ENCODE measurements around the gene FGF22.
"Not testable (repeated sequence)": the region's sequence is repeated elsewhere in the genome, so short reads cannot be mapped to it uniquely, and the experiment has no call there.

FGF22 gene

DNA sequence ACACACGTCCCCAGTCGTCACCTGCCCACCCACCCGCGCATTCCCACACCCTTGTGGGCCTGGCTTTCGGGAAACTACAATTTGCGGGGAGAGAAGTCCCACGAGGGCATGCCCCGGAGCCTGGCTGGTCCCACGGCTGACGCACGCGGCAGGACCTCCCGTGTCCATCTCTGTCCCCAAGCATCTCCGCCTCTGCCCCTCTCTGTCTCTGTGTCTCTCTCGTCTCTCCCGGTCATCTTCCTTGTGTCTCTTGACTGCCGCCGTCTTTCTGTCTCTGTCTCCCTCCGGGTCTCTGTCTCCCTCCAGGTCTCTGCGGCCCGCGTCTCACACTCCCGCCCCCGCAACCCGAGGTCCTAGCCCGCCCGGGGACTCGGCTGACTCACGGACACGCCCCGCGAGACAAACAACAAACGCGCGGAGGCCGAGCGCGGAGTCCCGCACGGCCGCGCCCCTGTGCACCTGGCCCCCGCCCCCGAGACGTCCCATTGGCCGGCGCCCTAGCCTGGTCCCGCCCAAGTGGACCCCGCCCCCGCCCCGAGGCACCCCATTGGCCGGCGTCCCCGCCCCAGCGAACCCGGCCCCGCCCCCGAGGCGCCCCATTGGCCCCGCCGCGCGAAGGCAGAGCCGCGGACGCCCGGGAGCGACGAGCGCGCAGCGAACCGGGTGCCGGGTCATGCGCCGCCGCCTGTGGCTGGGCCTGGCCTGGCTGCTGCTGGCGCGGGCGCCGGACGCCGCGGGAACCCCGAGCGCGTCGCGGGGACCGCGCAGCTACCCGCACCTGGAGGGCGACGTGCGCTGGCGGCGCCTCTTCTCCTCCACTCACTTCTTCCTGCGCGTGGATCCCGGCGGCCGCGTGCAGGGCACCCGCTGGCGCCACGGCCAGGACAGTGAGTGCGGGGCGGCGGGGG is at the start of gene FGF22:
FGF22 (plus strand) TSS at position 627 of the 908 bp plus-strand sequence; CDS start at position 674, 47 bp downstream.
- DNase-seq (ENCODE audit: low spot score), result peak; percentile 98

DNA sequence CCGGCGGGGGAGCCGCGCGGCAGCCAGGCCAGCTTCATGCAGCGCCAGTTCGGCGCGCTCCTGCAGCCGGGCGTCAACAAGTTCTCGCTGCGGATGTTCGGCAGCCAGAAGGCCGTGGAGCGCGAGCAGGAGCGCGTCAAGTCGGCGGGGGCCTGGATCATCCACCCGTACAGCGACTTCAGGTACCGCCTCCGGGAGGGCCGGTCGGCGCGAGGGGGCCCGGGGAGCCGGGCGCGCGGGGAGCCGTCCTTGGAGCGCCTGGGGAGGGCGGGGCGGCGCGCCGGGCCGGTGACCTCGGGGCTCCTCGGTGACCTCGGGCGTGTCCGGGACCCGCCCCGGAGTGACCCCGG is 49.3 kb upstream of the FGF22 start:
- no peak for DNase-seq (ENCODE audit: low spot score)

DNA sequence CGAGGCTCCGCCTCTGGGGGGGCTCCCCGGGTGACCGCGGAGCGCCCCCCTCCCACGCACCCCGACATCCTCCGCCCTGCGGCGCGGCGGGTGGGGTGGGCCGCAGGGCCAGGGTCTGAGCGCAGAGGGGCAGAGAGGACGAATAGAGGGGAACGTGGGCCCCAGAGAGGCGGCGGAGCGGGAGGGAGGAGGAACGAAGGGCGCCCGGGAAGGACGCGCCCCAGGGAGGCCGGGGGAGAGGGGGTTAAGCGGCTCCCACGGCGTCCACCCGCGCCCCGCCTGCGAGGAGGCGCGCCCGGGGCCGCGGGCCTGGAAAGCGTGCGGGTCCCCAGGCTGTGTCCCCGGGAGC is 49.0 kb upstream of the FGF22 start:
- no peak for DNase-seq (ENCODE audit: low spot score)

DNA sequence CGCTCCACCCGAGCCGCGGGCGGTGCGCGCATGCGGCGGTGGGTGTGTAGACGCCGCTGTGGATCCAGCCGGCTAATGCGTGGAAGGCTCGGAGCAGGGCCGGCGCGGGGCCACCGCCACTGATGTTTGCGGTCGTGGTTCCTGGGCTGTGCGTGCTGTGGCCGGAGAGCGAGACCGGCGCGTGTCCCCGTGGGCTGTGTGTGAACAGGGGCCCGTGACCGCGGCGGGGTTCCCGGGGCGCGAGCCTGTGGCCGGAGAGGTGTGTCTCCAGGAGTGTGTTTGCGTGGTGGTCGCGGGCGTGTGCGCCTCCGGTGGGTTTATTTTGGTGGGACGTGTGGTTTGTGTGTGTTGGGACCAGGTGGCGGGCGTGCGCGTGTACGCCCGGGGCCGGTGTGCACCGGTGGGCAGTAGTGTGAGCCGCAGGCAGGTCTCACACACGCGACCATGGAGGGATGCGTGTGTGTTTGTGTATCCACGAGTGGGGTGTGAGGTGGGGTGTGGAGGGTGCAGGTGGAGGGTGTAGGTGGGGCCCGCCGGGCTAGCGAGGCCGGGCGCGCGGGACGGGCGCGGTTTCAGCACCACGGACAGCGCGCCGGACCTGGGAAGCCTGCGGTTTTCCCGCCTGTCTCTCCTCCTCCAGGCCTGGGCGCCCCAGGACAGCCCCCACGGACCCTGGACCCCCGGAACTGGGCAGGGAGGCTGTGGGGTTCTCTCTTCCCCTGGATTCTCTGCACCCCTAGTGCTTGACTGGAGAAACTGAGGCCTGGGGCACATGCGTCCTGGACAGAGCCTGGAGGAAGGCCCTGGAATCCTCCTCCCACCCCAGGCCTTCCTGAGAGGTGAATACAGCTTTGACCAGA is 48.4 kb upstream of the FGF22 start:
- DNase-seq (ENCODE audit: low spot score), result no peak

DNA sequence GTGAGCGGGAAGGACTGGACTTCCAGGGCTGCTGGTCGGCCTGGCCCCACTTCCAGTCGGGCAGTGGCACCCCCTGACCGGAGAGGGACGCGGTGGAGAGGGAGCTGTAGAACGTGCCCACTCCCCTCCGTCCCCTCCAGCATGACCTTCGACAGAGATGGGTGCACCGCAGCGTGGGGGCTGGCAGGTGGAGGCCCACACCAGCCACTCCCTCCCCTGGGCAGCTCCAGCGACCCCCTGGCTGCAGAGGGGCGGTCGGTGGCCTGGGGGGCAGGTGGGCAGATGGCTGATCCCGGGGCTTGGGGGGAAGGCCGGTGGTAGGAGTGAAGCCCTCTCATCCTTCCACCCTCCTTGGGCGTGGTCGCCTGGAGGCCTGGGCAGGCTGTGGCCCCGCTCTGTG is 47.6 kb upstream of the FGF22 start:
- DNase-seq (ENCODE audit: low spot score), result no peak

DNA sequence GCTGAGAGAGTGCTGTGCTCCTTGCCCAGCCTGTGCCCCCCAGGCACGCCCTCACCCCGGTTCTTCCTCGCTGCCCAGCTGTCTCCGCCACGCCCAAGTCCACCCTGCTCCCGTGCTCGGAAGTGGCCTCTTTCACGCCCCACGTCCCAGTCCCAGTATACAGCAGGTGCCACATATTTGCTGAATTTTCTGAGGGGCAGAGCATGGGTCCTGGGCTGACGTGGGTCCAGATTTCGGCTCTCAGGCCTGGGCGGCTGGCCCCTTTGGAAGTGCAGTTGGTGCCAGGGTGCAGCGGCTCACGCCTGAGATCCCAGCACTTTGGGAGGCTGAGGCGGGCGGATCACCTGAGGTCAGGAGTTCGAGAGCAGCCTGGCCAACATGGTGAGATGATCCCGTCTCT is 46.6 kb upstream of the FGF22 start:
- no peak for DNase-seq (ENCODE audit: low spot score)

DNA sequence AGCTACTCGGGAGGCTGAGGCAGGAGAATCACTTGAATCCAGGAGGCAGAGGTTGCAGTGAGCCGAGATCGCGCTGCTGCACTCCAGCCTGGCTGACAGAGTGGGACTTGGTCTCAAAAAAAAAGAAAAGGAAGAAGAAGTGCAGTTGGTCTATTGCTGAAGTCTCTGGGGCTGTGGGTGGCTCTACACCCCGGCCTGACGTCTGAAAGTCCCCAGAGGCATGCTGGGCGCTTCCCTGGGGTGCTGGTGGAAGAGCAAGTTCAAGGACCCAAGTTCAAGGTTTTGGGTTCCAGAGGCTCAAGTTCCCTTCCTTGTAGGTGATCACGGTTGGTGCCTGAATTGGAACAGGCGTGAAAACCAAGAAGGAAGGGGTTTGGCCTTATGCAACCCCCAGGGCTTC is 46.2 kb upstream of the FGF22 start:
- no peak for DNase-seq (ENCODE audit: low spot score)

DNA sequence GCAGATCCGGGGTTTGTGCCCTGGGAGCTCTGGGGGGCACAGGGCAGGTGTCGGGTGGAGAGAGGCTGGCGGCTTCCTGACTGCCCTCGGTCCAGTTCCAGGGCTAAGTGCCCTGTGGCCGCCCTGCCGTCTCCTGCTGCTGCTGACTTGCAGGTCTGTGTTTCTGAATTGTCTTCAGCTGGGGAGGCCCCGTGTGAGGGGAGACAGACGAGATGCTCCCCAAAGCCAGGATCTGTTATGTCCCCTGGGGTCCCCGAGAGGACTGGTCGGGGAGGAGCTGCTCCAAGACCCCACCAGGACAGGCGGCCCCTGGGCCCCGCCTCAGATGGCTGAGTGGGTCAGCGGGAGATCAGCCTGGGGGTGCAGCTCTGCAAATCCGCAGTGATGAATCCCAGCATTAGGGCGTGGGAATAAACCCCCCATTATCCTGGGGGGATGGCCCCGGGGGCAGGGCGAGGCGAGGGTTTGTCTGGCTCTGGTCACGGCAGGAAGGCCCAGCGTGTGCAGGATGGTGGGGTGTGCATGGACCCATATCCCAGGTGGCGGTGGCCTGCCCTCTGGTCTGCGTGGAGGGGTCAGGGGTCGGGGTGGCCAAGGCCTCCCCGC is 45.3 kb upstream of the FGF22 start:
- DNase-seq (ENCODE audit: low spot score), result no peak

DNA sequence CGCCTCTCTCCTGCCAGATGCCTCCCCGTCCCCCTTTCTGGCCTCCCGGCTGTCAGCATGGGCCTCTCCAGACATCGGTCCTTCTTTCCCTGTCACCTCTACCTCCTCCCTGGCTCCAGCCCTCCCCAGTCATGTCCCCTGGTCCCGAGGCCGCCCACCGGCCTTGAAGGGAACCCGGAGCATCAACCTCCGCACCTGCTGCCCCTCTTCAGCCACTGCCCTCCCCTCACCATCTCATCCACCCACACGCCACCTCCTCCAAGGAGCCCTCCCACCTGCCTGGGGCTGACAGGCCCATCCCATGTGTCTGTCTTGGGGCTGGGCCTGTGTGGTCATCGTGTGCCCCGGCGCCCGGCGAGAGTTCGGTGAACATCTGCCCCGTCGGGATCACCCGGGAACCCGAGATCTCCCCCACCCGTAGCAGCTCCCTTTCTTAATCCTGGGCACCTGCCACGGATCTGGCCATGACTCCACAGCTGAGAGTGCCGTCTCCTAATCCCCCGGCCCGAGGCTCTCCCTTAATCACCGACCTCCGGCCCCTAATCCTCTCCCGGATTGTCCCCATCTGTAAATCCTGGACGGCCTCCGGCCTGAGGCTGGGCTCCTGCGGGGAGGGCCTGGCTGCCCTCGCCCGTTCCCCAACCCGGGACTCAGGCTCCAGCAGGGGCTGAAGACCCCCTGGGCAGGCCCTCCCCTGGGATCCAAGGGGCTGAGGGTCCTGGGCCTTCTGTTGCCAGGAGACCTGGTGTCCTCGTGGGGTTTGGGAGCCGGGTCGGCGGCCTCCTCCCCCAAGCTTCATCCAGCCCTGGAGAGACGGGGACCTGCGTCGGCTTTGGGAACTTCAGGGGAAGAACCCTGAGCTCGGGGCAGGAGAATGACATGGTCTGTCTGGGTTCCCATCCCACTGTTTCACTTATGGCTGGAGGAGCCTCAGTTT is 44.1 kb upstream of the FGF22 start:
- no peak for DNase-seq (ENCODE audit: low spot score)

DNA sequence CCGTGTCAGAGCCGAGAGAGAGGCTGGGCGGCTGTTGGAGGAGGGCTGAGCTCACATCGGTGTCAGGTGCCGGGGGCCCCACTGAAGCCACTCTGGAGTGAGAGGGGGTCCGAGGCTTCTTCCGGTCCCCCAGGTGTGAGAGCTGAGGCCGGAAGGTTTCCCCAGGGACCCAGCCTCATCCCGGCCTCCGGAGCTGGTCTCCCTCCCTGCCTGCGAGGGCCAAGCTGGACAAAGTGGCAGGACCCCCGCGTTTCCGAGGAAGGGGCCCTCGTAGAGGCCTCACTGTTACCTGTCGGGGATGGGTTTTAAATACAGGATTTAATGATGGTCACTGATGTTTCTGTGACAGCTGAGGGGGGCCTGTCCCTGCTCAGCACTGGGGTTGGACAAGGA is 43.4 kb upstream of the FGF22 start:
- no peak for DNase-seq (ENCODE audit: low spot score)

DNA sequence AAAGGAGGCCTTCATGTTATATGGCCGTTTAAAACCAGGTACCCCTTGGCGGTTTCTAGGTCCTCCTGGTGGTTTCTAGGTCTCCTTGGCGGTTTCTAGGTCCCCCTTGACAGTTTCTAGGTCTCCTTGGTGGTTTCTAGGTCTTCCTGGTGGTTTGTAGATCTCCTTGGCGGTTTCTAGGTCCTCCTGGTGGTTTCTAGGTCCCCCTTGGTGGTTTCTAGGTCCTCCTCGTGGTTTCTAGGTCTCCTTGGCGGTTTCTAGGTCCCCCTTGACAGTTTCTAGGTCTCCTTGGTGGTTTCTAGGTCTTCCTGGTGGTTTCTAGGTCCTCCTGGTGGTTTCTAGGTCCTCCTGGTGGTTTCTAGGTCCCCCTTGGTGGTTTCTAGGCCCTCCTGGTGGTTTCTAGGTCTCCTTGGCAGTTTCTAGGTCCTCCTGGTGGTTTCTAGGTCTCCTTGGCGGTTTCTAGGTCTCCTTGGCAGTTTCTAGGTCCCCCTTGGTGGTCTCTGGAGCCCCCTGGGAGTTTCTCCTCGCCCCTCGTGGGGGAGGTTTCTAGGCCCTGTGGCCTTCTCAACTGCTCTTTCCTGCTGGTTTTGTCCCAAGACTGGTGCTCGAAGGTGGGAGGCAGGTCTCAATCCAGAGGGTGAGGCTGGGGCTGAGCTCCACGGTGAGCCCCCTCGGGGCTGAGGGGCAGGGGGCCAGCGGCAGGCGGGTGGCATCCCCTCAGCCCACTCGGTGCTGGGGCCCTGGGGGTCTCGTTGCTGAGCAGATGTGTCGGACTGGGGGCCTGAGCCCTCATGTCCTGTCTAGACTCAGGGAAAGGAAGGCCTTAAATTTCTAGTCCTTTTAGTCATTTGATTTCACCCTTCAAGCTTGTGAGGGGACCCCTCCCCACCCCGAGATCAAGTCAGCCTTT is 42.0 kb upstream of the FGF22 start:
- no peak for DNase-seq (ENCODE audit: low spot score)

DNA sequence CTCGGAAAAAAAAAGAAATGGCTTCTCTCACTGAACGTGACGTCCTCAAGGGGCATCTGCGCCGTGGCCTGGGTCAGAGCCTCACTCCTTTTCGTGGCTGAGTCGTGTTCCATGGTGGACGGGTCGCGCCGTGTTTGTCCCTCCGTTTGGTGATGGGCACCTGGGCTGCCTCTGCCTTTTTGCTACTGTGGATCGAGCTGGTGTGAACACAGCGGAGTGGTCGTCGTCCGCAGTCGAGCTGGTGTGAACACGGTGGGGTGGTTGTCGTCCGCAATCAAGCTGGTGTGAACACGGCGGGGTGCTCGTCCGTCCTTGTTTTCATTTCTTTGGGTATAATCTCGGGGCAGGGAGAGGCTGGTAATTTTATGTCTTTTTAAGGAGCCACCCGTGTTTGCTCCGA is 38.4 kb upstream of the FGF22 start:
- no peak for DNase-seq (ENCODE audit: low spot score)

DNA sequence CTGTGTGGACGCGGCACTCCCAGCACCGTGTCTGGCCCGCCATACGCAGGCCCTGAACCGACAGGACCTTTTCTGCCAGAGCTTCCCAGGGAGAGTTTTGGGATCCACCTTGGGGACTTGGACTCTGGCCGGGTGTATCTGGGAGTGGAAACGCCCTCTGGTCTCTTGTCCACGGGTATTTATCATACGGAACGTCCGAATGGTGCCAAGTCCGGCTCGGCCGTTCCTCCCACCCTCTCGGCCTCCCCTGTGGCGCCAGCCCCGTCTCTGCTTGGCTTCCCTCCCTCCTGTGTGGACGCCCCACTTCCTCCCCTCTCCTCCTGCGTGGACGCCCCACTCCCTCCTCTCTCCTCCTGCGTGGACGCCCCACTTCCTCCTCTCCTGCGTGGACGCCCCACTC is 37.9 kb upstream of the FGF22 start:
- no peak for DNase-seq (ENCODE audit: low spot score)

DNA sequence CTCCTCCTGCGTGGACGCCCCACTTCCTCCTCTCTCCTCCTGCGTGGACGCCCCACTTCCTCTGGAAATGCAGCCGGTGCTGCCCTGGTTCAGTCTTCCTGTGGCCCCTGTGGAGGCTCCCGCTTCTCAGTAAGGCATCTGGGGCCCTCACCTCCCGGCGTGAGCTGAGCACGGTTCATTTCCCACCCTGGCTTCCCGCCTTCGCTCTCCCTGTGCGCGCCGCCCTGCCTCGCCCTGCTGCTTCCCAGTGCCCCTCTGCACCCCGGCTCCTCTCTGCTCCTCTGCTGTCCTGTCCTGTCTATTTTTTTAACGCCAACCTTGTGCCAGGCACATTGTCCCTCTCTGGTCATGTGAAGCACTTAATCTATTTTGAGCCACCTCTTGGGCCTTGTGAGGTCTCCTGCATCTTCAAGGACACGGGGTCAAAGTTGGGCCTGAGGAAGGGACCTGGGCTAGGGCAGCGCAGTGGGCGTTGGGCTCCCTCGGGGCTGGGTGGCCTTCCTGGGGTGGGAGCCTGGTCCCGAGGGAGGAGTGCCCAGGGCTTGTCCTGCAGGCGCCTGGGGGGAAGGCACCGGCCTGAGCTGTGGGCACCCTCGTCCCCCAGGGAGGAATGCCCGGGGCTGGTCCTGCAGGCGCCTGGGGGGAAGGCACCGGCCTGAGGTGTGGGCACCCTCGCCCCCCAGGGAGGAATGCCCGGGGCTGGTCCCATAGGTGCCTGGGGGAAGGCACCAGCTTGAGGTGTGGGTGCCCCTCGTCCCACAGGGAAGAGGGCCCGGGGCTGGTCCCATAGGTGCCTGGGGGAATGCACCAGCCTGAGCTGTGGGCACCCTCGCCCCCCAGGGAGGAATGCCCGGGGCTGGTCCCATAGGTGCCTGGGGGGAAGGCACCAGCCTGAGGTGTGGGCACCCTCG is 37.0 kb upstream of the FGF22 start:
- no peak for DNase-seq (ENCODE audit: low spot score)

DNA sequence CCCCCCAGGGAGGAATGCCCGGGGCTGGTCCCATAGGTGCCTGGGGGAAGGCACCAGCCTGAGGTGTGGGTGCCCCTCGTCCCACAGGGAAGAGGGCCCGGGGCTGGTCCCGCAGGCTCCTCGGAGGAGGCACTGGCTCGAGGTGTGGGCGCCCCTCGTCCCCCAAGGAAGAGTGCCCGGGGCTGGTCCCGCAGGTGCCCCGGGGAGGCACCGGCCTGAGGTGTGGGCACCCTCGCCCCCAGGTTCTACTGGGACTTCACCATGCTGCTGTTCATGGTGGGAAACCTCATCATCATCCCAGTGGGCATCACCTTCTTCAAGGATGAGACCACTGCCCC is 36.4 kb upstream of the FGF22 start:
- not testable (repeated sequence) for DNase-seq (ENCODE audit: low spot score)

DNA sequence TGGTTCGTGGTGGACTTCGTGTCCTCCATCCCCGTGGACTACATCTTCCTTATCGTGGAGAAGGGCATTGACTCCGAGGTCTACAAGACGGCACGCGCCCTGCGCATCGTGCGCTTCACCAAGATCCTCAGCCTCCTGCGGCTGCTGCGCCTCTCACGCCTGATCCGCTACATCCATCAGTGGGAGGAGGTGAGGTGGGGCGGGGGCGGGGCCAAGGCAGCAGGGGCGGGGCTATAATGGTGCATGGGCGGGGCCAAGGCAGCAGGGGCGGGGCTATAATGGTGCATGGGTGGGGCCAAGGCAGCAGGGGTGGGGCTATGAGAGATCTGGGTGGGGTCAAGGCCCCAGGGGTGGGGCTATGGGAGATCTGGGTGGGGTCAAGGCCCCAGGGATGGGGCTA is 35.9 kb upstream of the FGF22 start:
- not testable (repeated sequence) for DNase-seq (ENCODE audit: low spot score)

DNA sequence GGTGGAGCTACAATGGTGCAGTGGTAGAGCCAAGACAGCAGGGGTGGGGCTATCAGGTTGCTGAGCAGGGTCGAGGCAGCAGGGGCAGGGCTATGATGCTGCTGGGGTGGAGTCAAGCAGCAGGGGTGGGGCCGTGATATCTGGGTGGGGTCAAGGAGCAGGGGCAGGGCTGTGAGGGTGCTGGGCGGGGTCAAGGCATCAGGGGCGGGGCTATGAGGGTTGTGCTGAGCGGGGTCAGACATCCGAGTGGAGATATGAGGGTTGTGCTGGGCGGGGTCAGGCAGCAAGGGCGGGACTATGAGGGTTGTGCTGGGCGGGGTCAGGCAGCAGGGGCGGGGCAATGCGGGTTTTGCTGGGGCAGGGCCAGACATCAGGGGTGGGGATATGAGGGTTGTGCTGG is 35.3 kb upstream of the FGF22 start:
- no peak for DNase-seq (ENCODE audit: low spot score)

DNA sequence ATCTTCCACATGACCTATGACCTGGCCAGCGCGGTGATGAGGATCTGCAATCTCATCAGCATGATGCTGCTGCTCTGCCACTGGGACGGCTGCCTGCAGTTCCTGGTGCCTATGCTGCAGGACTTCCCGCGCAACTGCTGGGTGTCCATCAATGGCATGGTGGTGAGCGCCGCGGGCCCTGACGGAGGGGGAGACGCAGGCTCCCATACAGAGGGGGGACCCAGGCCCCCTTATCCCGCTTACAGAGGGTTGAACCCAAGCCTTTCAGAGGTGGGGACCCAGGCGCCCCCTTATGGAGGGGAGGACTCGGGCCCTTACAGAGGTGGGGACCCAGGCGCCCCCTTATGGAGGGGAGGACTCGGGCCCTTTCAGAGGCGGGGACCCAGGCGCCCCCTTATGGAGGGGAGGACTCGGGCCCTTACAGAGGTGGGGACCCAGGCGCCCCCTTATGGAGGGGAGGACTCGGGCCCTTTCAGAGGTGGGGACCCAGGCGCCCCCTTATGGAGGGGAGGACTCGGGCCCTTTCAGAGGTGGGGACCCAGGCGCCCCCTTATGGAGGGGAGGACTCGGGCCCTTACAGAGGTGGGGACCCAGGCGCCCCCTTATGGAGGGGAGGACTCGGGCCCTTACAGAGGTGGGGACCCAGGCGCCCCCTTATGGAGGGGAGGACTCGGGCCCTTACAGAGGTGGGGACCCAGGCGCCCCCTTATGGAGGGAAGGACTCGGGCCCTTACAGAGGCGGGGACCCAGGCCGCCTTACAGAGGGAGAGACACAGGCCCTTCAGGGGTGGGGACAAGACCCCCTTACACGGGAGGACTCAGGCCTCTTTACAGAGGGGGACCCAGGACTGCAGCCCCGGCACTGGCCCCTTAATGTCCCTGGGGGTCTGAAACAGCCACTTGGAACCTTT is 34.4 kb upstream of the FGF22 start:
- DNase-seq (ENCODE audit: low spot score), result not testable (repeated sequence)

Measured in hepatic stellate cell (primary cell).